Measurements from ENCODE around the gene SENP1.

The SENP1 gene

GRCh38 chr12:48018618-48018995, 87.3 kb downstream of the SENP1 start:
- Histone ChIP-seq H3K9me3 (ENCODE audit: control insufficient read depth, low read length) (no peaks in the 10 kb centered on the region), H3K27me3 (ENCODE audit: control insufficient read depth in 1 of 2, insufficient read depth in 1 of 2, low read length in 2 of 2) (peaks cover 65 to 93% of the 10 kb centered on the region in 2 experiments), H2BK12ac (ENCODE audit: low read length in 2 of 2) (no peak overlapping the region), H2BK120ac (ENCODE audit: low read depth, low read length) (no peak overlapping the region), H3K9ac (ENCODE audit: low read length) (no peak overlapping the region), H3K4ac (ENCODE audit: low read depth in 1 of 2, low read length in 2 of 2) (no peak overlapping the region), H3K14ac (ENCODE audit: low read length in 2 of 2) (no peak overlapping the region), H3K36me3 (ENCODE audit: control insufficient read depth in 1 of 2, insufficient read depth in 2 of 2, low read depth in 1 of 2, low read length in 2 of 2) (no peaks in the 10 kb centered on the region), H2AK5ac (ENCODE audit: low read length, severe bottlenecking) (no peak overlapping the region), H3K4me2 (ENCODE audit: low read length, poor library complexity, severe bottlenecking) (no peak overlapping the region), H2BK15ac (ENCODE audit: low read depth, poor library complexity, severe bottlenecking) (no peak overlapping the region), H2AFZ (ENCODE audit: low read depth, low read length) (no peak overlapping the region), H4K91ac (ENCODE audit: low read length) (no peak overlapping the region), H4K8ac (ENCODE audit: low read length) (no peak overlapping the region), H2BK5ac (ENCODE audit: low read depth, low read length, poor library complexity, severe bottlenecking) (no peak overlapping the region), H3K4me1 (ENCODE audit: control insufficient read depth, insufficient read depth, low read depth, low read length) (peaks cover 11% of the 10 kb centered on the region), H3K79me1 (replicated peaks; ENCODE audit: low read length, poor library complexity, severe bottlenecking) (no peaks in the 10 kb centered on the region), H3K4me3 (ENCODE audit: insufficient read depth in 1 of 2, low read depth in 1 of 2, low read length in 2 of 2) (no peak overlapping the region), H3K18ac (ENCODE audit: low read depth in 1 of 2, low read length in 2 of 2) (no peak overlapping the region), H3K23ac (ENCODE audit: low read length in 2 of 2) (no peak overlapping the region), H3K27ac (ENCODE audit: low read length, poor library complexity, severe bottlenecking) (no peak overlapping the region)
- WGBS, result 68% methylated on average over 4 of the region's 4 CpGs
- DNase-seq, result no peak

GRCh38 chr12:48017921-48018617, 87.8 kb downstream of the SENP1 start:
- Histone ChIP-seq H3K4me3 (ENCODE audit: insufficient read depth in 1 of 2, low read depth in 1 of 2, low read length in 2 of 2) (no peak overlapping the region), H3K27ac (ENCODE audit: low read length, poor library complexity, severe bottlenecking) (no peak overlapping the region), H3K4me2 (ENCODE audit: low read length, poor library complexity, severe bottlenecking) (no peak overlapping the region), H3K23ac (ENCODE audit: low read length in 2 of 2) (no peak overlapping the region), H4K8ac (ENCODE audit: low read length) (no peak overlapping the region), H2BK12ac (ENCODE audit: low read length in 2 of 2) (no peak overlapping the region), H3K79me1 (replicated peaks; ENCODE audit: low read length, poor library complexity, severe bottlenecking) (no peaks in the 10 kb centered on the region), H4K91ac (ENCODE audit: low read length) (no peak overlapping the region), H3K36me3 (ENCODE audit: control insufficient read depth in 1 of 2, insufficient read depth in 2 of 2, low read depth in 1 of 2, low read length in 2 of 2) (no peaks in the 10 kb centered on the region), H3K18ac (ENCODE audit: low read depth in 1 of 2, low read length in 2 of 2) (no peak overlapping the region), H3K4me1 (ENCODE audit: control insufficient read depth, insufficient read depth, low read depth, low read length) (peaks cover 11% of the 10 kb centered on the region), H3K4ac (ENCODE audit: low read depth in 1 of 2, low read length in 2 of 2) (no peak overlapping the region), H2AFZ (ENCODE audit: low read depth, low read length) (no peak overlapping the region), H3K27me3 (ENCODE audit: control insufficient read depth in 1 of 2, insufficient read depth in 1 of 2, low read length in 2 of 2) (peaks cover 65 to 93% of the 10 kb centered on the region in 2 experiments), H2BK5ac (ENCODE audit: low read depth, low read length, poor library complexity, severe bottlenecking) (no peak overlapping the region), H2AK5ac (ENCODE audit: low read length, severe bottlenecking) (no peak overlapping the region), H2BK15ac (ENCODE audit: low read depth, poor library complexity, severe bottlenecking) (no peak overlapping the region), H2BK120ac (ENCODE audit: low read depth, low read length) (no peak overlapping the region), H3K14ac (ENCODE audit: low read length in 2 of 2) (no peak overlapping the region), H3K9ac (ENCODE audit: low read length) (no peak overlapping the region), H3K9me3 (ENCODE audit: control insufficient read depth, low read length) (no peaks in the 10 kb centered on the region)
- 73% methylated on average over 4 of the region's 4 CpGs for WGBS
- no peak for DNase-seq

- H3K27me3 ChIP-seq (ENCODE audit: control insufficient read depth in 1 of 2, insufficient read depth in 1 of 2, low read length in 2 of 2), result peaks cover 62 to 93% of the 10 kb centered on the region in 2 experiments
- no peak overlapping the region for H2BK5ac ChIP-seq (ENCODE audit: low read depth, low read length, poor library complexity, severe bottlenecking)
- no peak overlapping the region for H2BK15ac ChIP-seq (ENCODE audit: low read depth, poor library complexity, severe bottlenecking)
- peaks cover 11% of the 10 kb centered on the region for H3K4me1 ChIP-seq (ENCODE audit: control insufficient read depth, insufficient read depth, low read depth, low read length)
- H3K36me3 ChIP-seq (ENCODE audit: control insufficient read depth in 1 of 2, insufficient read depth in 2 of 2, low read depth in 1 of 2, low read length in 2 of 2), result no peaks in the 10 kb centered on the region
- no peak overlapping the region for H3K27ac ChIP-seq (ENCODE audit: low read length, poor library complexity, severe bottlenecking)
- no peak for DNase-seq
- no peak overlapping the region for H2AK5ac ChIP-seq (ENCODE audit: low read length, severe bottlenecking)
- no peak overlapping the region for H3K4ac ChIP-seq (ENCODE audit: low read depth in 1 of 2, low read length in 2 of 2)
- no peak overlapping the region for H2AFZ ChIP-seq (ENCODE audit: low read depth, low read length)
- H2BK120ac ChIP-seq (ENCODE audit: low read depth, low read length), result no peak overlapping the region
- 62% methylated on average over 5 of the region's 5 CpGs for WGBS
- H3K18ac ChIP-seq (ENCODE audit: low read depth in 1 of 2, low read length in 2 of 2), result no peak overlapping the region
- no peak overlapping the region for H3K9ac ChIP-seq (ENCODE audit: low read length)
- peak overlapping the region in 1 of 2 experiments; percentile 74 for H3K23ac ChIP-seq (ENCODE audit: low read length in 2 of 2)
- no peak overlapping the region for H2BK12ac ChIP-seq (ENCODE audit: low read length in 2 of 2)
- H4K8ac ChIP-seq (ENCODE audit: low read length), result no peak overlapping the region
- no peak overlapping the region for H3K4me2 ChIP-seq (ENCODE audit: low read length, poor library complexity, severe bottlenecking)
- no peak overlapping the region for H4K91ac ChIP-seq (ENCODE audit: low read length)
- H3K79me1 ChIP-seq (replicated peaks; ENCODE audit: low read length, poor library complexity, severe bottlenecking), result no peaks in the 10 kb centered on the region
- H3K9me3 ChIP-seq (ENCODE audit: control insufficient read depth, low read length), result no peaks in the 10 kb centered on the region
- no peak overlapping the region for H3K14ac ChIP-seq (ENCODE audit: low read length in 2 of 2)
- no peak overlapping the region for H3K4me3 ChIP-seq (ENCODE audit: insufficient read depth in 1 of 2, low read depth in 1 of 2, low read length in 2 of 2)
Measured at GRCh38 chr12:48017496-48017895, 88.4 kb downstream of the SENP1 start.

- Histone ChIP-seq H3K79me1 (replicated peaks; ENCODE audit: low read length, poor library complexity, severe bottlenecking) (no peaks in the 10 kb centered on the region), H3K18ac (ENCODE audit: low read depth in 1 of 2, low read length in 2 of 2) (no peak overlapping the region), H3K9me3 (ENCODE audit: control insufficient read depth, low read length) (no peaks in the 10 kb centered on the region), H2BK15ac (ENCODE audit: low read depth, poor library complexity, severe bottlenecking) (no peak overlapping the region), H2BK5ac (ENCODE audit: low read depth, low read length, poor library complexity, severe bottlenecking) (no peak overlapping the region), H3K4me1 (ENCODE audit: control insufficient read depth, insufficient read depth, low read depth, low read length) (peaks cover 10% of the 10 kb centered on the region), H3K4me3 (ENCODE audit: insufficient read depth in 1 of 2, low read depth in 1 of 2, low read length in 2 of 2) (no peak overlapping the region), H2AFZ (ENCODE audit: low read depth, low read length) (no peak overlapping the region), H2BK12ac (ENCODE audit: low read length in 2 of 2) (no peak overlapping the region), H3K23ac (ENCODE audit: low read length in 2 of 2) (no peak overlapping the region), H2BK120ac (ENCODE audit: low read depth, low read length) (no peak overlapping the region), H3K4me2 (ENCODE audit: low read length, poor library complexity, severe bottlenecking) (no peak overlapping the region), H4K8ac (ENCODE audit: low read length) (no peak overlapping the region), H3K9ac (ENCODE audit: low read length) (no peak overlapping the region), H3K27me3 (ENCODE audit: control insufficient read depth in 1 of 2, insufficient read depth in 1 of 2, low read length in 2 of 2) (peaks cover 55 to 90% of the 10 kb centered on the region in 2 experiments), H2AK5ac (ENCODE audit: low read length, severe bottlenecking) (no peak overlapping the region), H4K91ac (ENCODE audit: low read length) (no peak overlapping the region), H3K4ac (ENCODE audit: low read depth in 1 of 2, low read length in 2 of 2) (no peak overlapping the region), H3K14ac (ENCODE audit: low read length in 2 of 2) (no peak overlapping the region), H3K36me3 (ENCODE audit: control insufficient read depth in 1 of 2, insufficient read depth in 2 of 2, low read depth in 1 of 2, low read length in 2 of 2) (no peaks in the 10 kb centered on the region), H3K27ac (ENCODE audit: low read length, poor library complexity, severe bottlenecking) (no peak overlapping the region)
- WGBS, result 65% methylated on average over 8 of the region's 8 CpGs
- no peak for DNase-seq
Measured at GRCh38 chr12:48016373-48017020, 89.4 kb downstream of the SENP1 start.

All from mesenchymal stem cell (in vitro differentiated cells and primary cell).